HG02970 (cell line): ENCODE data around the gene CAPN3.

ENCODE experiments used
- ATAC-seq: cut with Tn5 transposase; IDR thresholded peaks from one replicate; pipeline ENCODE4 v1.9.1; 2021; ENCODE audit warnings: mild to moderate bottlenecking, moderate library complexity, moderate number of reproducible peaks; ENCODE audit not compliant: unreplicated experiment, low FRiP score

CAPN3 gene

GRCh38 chr15:42385980-42386700 is 26.8 kb downstream of the CAPN3 start:
- no peak for ATAC-seq

- ATAC-seq = no peak
These were observed 28.3 kb downstream of the CAPN3 start for GRCh38 chr15:42387603-42388002.

- no peak for ATAC-seq
These were observed 33.2 kb downstream of the CAPN3 start for GRCh38 chr15:42392309-42393024.

GRCh38 chr15:42394106-42394505 is 34.8 kb downstream of the CAPN3 start:
- ATAC-seq = no peak

- ATAC-seq = no peak
These were observed 36.5 kb downstream of the CAPN3 start for GRCh38 chr15:42395838-42396237.

GRCh38 chr15:42401544-42402454 is 42.5 kb downstream of the CAPN3 start:
- no peak for ATAC-seq

GRCh38 chr15:42402455-42403205 is 43.3 kb downstream of the CAPN3 start:
- ATAC-seq = no peak

GRCh38 chr15:42403389-42403788 is 44.1 kb downstream of the CAPN3 start:
- ATAC-seq = no peak

GRCh38 chr15:42404461-42405235 is 45.3 kb downstream of the CAPN3 start:
- no peak for ATAC-seq

- no peak for ATAC-seq
These were observed 46.7 kb downstream of the CAPN3 start for GRCh38 chr15:42405863-42406482.

GRCh38 chr15:42408178-42408577 is 48.9 kb downstream of the CAPN3 start:
- ATAC-seq = no peak

- ATAC-seq = no peak
These were observed 49.7 kb downstream of the CAPN3 start for GRCh38 chr15:42409011-42409410.

- ATAC-seq = no peak
These were observed 52.6 kb downstream of the CAPN3 start for GRCh38 chr15:42411884-42412283.

- ATAC-seq = no peak
These were observed 54.6 kb downstream of the CAPN3 start for GRCh38 chr15:42413920-42414319.

GRCh38 chr15:42419369-42419768 is 60.1 kb downstream of the CAPN3 start:
- ATAC-seq = no peak

GRCh38 chr15:42421376-42421775 is 62.1 kb downstream of the CAPN3 start:
- ATAC-seq = no peak

- ATAC-seq = no peak
These were observed 68.3 kb downstream of the CAPN3 start for GRCh38 chr15:42427429-42428223.

- ATAC-seq = no peak
These were observed 85.2 kb downstream of the CAPN3 start for GRCh38 chr15:42444415-42445063.
